Stimulated activated CD8-positive, alpha-beta memory T cell treated with anti-CD3 and anti-CD28 coated beads, Interleukin-12 subunit alpha, Interleukin-12 subunit beta, amount 100 ng/mL, for 24 hours (primary cell): ENCODE results near the gene C1orf159.
A peak's percentile ranks its signal among the peaks of the same experiment; 100 is the strongest.

Source experiments
- DNase-seq: peaks from one replicate; pipeline ENCODE4 v3.0.0-alpha.2; 2020; ENCODE audit errors: extremely low read depth

Gene C1orf159

DNA sequence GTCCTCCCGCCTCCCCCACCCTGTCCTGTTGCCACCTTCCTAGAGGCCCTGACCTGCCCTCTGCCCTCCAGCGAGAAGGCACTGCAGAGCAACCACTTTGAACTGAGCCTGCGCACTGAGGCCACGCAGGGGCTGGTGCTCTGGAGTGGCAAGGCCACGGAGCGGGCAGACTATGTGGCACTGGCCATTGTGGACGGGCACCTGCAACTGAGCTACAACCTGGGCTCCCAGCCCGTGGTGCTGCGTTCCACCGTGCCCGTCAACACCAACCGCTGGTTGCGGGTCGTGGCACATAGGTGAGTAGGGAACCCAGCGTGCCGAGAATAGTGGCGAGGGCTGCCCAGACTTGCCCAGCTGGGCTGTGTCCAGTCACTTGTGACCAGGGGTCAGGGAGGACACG, 62.2 kb downstream of the C1orf159 start:
- DNase-seq, result no peak

DNA sequence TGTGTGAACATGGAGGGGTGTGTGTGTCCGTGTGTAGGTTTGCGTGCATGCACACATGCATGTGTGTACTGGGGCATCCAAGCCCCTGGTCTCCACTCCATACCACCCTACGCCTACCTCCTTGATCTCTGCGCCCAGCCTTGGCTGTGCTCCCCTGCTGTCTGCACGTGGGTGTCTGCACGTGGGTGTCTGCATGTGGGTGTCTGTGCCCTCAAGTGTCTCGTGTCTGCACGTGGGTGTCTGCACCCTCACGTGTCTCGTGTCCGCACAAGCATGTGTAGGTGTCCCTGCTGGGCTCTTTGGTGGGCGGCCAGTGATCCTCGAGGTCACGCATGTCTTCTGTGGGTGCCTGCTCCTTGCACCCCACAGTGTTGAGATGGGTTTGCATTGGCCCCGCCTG, 62.9 kb downstream of the C1orf159 start:
- DNase-seq, result no peak

DNA sequence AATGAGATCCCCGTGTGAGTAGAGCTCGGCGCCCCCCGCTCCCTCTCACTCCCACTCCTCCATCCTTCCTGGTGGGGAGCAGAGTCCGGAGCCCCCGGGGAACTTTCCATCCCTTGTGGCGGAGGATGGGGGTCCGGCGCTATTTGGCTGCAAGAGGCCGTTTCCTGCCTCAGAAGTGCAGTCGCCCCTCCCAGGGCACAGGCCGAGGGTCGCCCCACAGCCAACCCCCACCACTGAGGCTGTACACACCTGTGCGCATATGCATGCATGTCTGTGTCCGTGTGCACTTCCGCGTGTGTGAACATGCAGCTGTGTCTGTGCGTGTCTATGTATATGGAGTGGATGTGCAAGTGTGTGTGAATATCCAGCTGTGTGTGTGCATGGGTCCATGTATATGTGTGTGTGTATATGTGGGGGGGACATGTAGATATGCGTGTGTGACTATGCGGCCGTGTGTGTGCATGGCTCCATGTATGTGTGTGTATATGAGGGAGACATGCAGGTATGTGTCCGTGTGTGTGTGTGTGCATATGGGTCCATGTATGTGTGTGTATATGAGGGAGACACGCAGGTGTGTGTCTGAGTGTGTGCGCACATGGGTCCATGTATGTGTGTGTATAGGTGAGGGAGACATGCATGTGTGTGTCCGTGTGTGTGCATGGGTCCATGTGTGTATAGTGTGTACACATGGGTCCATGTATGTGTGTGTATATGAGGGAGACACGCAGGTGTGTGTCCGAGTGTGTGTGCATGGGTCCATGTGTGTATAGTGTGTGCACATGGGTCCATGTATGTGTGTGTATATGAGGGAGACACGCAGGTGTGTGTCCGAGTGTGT, 63.7 kb downstream of the C1orf159 start:
- no peak for DNase-seq

GRCh38 chr1:1051127-1051810, 64.6 kb downstream of the C1orf159 start:
- DNase-seq, result no peak

DNA sequence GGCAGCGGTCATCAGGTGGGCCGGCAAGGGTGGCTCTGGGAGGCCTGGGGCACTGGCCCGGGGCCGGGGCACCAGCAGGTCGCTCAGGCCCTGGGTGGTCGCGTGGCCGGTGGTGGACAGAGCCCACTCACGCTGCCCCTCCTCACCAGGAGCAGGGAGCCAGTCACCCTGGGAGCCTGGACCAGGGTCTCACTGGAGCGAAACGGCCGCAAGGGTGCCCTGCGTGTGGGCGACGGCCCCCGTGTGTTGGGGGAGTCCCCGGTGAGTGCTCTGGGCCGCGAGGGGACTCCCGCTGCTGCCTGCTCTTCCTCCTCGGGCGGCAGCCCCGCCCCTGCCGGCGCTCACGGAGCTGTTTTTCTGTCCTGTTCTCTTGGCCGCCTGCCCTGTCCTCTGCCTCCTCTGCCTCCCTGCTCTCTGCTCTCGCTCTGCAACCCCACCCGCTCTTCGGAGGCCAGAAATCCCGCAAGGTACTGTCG, 65.3 kb downstream of the C1orf159 start:
- no peak for DNase-seq

GRCh38 chr1:1049318-1050165, 66.3 kb downstream of the C1orf159 start:
- no peak for DNase-seq

- DNase-seq, result no peak
These were observed 67.1 kb downstream of the C1orf159 start for GRCh38 chr1:1048765-1049164.

DNA sequence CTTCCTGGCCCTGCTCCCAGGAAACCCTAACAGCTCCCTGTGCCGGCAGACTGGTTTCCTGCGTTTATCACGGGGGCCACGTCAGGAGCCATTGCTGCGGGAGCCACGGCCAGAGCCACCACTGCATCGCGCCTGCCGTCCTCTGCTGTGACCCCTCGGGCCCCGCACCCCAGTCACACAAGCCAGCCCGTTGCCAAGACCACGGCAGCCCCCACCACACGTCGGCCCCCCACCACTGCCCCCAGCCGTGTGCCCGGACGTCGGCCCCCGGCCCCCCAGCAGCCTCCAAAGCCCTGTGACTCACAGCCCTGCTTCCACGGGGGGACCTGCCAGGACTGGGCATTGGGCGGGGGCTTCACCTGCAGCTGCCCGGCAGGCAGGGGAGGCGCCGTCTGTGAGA, 67.9 kb downstream of the C1orf159 start:
- no peak for DNase-seq

GRCh38 chr1:1047407-1047806, 68.5 kb downstream of the C1orf159 start:
- DNase-seq, result no peak

DNA sequence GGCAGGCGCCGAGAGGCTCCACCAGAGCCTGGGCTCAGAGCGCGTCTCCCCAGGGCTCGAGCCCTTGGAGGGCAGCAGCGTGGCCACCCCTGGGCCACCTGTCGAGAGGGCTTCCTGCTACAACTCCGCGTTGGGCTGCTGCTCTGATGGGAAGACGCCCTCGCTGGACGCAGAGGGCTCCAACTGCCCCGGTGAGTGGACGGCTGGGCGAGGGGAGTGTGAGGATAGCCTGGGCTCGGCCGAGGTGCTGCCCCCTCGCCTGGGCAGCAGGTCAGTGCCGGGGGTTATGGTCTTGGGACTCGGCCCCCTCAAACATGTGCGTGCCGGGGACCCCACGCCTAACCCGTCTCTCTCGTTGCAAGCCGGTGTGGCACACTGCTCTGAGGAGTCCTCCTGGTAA, 69.1 kb downstream of the C1orf159 start:
- DNase-seq, result no peak

- DNase-seq, result no peak
These were observed 69.6 kb downstream of the C1orf159 start for GRCh38 chr1:1046243-1046642.

- DNase-seq, result no peak
These were observed 70.8 kb downstream of the C1orf159 start for GRCh38 chr1:1045129-1045528.

DNA sequence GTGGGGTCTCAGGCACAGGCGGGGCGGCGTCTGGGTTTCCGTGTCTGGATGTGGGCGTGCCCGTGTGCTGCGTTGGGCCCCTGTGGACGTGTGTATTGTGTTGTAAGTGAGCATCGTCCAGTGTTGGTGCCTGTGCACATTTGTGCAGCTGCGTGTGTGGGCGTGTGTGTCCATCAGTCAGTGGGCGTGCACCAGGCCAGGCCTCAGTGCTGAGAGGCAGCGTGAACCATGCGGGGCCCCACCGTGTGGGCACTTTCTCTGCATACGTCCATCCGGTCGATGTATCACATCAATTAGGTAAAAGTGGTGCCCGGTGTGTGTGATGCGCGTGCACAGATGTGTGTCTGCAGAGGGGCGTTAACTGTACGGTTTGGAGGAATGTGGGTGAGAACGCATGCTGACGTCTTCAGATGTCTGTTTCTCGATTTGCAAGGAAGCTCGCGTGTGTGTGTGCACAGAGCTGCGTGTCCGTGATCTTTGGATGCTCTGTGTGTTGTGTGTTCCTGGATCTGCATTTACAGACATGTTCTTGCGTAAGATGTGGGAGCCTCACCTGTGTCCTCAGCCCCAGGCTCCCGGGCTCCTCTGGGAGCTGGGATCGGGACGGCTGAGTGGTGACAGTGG, 71.3 kb downstream of the C1orf159 start:
- no peak for DNase-seq

- DNase-seq, result no peak
These were observed 72.0 kb downstream of the C1orf159 start for GRCh38 chr1:1043921-1044320.

- DNase-seq, result no peak
These were observed 72.5 kb downstream of the C1orf159 start for GRCh38 chr1:1043411-1043810.

GRCh38 chr1:1042835-1043234, 73.1 kb downstream of the C1orf159 start:
- DNase-seq, result no peak

- no peak for DNase-seq
These were observed 74.0 kb downstream of the C1orf159 start for GRCh38 chr1:1041873-1042272.

GRCh38 chr1:1041092-1041523, 74.8 kb downstream of the C1orf159 start:
- DNase-seq, result no peak

GRCh38 chr1:1040004-1040991, 75.6 kb downstream of the C1orf159 start:
- peak; percentile 32 for DNase-seq

DNA sequence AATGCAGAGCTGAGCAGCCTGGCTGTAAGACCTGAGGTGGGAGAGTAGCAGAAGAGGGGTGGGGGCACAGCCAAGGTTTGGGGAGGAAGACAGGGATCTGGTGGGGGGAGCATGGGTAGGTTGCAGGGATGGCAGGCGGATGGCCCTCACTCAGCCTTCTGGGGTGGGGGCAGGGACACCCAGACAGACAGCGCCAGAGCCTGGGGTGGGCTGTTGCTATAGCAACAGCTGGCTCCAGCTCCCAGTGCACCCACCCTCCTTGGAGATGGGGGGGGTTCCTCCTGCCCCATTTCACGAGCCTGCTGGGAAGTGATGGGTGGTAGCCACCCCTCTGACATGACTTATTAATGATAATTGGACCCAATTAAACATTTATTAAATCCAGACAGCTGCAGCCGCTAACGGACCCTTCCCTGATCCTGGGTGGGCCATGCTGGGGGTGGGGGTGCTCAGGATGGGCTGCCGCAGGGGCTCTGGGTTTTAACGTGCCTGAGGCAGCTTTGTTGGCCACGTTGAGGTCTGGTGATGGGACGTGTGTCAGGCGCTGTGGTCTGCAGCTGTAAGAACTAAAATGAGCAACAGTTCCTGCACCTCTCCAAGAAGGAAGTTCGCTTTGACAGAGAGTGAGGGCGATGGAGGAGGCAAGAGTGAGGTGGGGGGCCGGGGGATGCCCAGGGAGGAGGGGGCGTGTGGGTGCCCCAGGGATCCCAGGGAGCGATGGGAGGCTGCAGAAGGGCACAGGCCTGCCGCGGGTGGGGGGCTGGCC, 76.6 kb downstream of the C1orf159 start:
- no peak for DNase-seq
